ENCODE data around the gene RING1. TPM values are rescaled to one million over a fixed set of nuclear protein-coding genes. Genes with fewer than 3 reads are reported as not detected.

RING1 gene
- total and polyA plus RNA-seq, 2 experiments from 2014 or later: 6.4 to 16.0 TPM

DNA sequence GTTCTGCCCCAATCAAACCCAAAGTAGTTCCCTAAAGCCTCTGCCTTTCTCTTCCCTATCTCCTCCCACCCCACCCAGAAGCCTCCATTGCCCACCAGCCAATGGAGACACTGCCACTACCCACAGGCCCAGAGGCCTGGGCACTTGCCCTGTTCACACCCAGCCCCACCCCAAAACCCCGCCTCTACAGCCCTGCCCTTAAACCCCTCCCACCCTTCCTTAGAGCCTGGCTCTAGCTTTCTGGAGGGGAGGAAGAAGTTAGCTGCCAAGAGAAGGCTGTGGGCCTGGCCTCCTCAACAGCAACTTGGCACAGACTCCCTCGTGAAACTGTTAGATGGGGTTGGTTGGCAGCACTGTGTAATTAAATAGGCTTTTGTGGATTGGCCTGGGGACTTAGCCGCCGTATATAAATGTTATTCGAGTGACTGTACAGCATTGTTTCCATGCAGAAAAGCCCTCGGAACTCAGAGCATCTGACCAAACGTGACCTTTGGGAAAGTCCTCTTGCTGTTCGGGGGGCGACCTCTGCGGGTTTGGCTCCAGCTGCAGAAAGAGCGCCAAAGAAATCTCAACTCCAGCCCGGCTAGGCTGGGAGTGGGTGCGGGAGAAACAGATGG, 47.5 kb upstream of the RING1 start:
- DNase-seq (ENCODE audit: low spot score): peak; percentile 61
- peak; percentile 72 for ATAC-seq
- H3K79me2 ChIP-seq (replicated peaks; ENCODE audit: insufficient read depth): no peaks in the 10 kb centered on the region
- TF ChIP-seq ZNF114 (CRISPR knock-in tag; IDR thresholded peaks at IDR 0.05): no peak
- no peak for TF ChIP-seq EZH2phosphoT487 (IDR thresholded peaks at IDR 0.05; ENCODE audit: unreplicated experiment)
- TF ChIP-seq STAT1 (IDR thresholded peaks at IDR 0.05; ENCODE audit: unreplicated experiment): no peak
- TF ChIP-seq, protein P1, sequence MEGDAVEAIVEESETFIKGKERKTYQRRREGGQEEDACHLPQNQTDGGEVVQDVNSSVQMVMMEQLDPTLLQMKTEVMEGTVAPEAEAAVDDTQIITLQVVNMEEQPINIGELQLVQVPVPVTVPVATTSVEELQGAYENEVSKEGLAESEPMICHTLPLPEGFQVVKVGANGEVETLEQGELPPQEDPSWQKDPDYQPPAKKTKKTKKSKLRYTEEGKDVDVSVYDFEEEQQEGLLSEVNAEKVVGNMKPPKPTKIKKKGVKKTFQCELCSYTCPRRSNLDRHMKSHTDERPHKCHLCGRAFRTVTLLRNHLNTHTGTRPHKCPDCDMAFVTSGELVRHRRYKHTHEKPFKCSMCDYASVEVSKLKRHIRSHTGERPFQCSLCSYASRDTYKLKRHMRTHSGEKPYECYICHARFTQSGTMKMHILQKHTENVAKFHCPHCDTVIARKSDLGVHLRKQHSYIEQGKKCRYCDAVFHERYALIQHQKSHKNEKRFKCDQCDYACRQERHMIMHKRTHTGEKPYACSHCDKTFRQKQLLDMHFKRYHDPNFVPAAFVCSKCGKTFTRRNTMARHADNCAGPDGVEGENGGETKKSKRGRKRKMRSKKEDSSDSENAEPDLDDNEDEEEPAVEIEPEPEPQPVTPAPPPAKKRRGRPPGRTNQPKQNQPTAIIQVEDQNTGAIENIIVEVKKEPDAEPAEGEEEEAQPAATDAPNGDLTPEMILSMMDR (conservative IDR thresholded peaks at IDR 0.05; ENCODE audit: low read depth in 2 of 2): no peak
- TF ChIP-seq, protein P2, sequence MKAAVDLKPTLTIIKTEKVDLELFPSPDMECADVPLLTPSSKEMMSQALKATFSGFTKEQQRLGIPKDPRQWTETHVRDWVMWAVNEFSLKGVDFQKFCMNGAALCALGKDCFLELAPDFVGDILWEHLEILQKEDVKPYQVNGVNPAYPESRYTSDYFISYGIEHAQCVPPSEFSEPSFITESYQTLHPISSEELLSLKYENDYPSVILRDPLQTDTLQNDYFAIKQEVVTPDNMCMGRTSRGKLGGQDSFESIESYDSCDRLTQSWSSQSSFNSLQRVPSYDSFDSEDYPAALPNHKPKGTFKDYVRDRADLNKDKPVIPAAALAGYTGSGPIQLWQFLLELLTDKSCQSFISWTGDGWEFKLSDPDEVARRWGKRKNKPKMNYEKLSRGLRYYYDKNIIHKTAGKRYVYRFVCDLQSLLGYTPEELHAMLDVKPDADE (IDR thresholded peaks at IDR 0.05): no peak
- TF ChIP-seq NANOG (IDR thresholded peaks at IDR 0.05; ENCODE audit: borderline replicate concordance): no peak
- TF ChIP-seq EZH2 (IDR thresholded peaks at IDR 0.05; ENCODE audit: low read depth, unreplicated experiment): no peak
- TF ChIP-seq ZNF331 (CRISPR knock-in tag; IDR thresholded peaks at IDR 0.05; ENCODE audit: low read depth): no peak
- TF ChIP-seq CREB1 (CRISPR knock-in tag; IDR thresholded peaks at IDR 0.05; ENCODE audit: low read depth): no peak
- TF ChIP-seq, protein P3, sequence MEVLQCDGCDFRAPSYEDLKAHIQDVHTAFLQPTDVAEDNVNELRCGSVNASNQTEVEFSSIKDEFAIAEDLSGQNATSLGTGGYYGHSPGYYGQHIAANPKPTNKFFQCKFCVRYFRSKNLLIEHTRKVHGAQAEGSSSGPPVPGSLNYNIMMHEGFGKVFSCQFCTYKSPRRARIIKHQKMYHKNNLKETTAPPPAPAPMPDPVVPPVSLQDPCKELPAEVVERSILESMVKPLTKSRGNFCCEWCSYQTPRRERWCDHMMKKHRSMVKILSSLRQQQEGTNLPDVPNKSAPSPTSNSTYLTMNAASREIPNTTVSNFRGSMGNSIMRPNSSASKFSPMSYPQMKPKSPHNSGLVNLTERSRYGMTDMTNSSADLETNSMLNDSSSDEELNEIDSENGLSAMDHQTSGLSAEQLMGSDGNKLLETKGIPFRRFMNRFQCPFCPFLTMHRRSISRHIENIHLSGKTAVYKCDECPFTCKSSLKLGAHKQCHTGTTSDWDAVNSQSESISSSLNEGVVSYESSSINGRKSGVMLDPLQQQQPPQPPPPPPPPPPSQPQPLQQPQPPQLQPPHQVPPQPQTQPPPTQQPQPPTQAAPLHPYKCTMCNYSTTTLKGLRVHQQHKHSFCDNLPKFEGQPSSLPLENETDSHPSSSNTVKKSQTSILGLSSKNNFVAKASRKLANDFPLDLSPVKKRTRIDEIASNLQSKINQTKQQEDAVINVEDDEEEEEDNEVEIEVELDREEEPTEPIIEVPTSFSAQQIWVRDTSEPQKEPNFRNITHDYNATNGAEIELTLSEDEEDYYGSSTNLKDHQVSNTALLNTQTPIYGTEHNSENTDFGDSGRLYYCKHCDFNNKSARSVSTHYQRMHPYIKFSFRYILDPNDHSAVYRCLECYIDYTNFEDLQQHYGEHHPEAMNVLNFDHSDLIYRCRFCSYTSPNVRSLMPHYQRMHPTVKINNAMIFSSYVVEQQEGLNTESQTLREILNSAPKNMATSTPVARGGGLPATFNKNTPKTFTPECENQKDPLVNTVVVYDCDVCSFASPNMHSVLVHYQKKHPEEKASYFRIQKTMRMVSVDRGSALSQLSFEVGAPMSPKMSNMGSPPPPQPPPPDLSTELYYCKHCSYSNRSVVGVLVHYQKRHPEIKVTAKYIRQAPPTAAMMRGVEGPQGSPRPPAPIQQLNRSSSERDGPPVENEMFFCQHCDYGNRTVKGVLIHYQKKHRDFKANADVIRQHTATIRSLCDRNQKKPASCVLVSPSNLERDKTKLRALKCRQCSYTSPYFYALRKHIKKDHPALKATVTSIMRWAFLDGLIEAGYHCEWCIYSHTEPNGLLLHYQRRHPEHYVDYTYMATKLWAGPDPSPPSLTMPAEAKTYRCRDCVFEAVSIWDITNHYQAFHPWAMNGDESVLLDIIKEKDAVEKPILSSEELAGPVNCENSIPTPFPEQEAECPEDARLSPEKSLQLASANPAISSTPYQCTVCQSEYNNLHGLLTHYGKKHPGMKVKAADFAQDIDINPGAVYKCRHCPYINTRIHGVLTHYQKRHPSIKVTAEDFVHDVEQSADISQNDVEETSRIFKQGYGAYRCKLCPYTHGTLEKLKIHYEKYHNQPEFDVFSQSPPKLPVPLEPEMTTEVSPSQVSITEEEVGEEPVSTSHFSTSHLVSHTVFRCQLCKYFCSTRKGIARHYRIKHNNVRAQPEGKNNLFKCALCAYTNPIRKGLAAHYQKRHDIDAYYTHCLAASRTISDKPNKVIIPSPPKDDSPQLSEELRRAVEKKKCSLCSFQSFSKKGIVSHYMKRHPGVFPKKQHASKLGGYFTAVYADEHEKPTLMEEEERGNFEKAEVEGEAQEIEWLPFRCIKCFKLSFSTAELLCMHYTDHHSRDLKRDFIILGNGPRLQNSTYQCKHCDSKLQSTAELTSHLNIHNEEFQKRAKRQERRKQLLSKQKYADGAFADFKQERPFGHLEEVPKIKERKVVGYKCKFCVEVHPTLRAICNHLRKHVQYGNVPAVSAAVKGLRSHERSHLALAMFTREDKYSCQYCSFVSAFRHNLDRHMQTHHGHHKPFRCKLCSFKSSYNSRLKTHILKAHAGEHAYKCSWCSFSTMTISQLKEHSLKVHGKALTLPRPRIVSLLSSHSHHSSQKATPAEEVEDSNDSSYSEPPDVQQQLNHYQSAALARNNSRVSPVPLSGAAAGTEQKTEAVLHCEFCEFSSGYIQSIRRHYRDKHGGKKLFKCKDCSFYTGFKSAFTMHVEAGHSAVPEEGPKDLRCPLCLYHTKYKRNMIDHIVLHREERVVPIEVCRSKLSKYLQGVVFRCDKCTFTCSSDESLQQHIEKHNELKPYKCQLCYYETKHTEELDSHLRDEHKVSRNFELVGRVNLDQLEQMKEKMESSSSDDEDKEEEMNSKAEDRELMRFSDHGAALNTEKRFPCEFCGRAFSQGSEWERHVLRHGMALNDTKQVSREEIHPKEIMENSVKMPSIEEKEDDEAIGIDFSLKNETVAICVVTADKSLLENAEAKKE (CRISPR knock-in tag; IDR thresholded peaks at IDR 0.05): no peak
- TF ChIP-seq POLR2AphosphoS5 (IDR thresholded peaks at IDR 0.05; ENCODE audit: low read depth): no peak
- H2AFZ ChIP-seq: peak overlapping the region; percentile 87; the same call in 1 of the 2 replicates
- peaks cover 15% of the 10 kb centered on the region for H3K27me3 ChIP-seq (ENCODE audit: insufficient read depth)
- H3K9me2 ChIP-seq (ENCODE audit: insufficient read depth): no peaks in the 10 kb centered on the region
- H3K4me1 ChIP-seq (ENCODE audit: insufficient read depth): peaks cover 12% of the 10 kb centered on the region
- H4K20me1 ChIP-seq (replicated peaks; ENCODE audit: insufficient read depth): no peaks in the 10 kb centered on the region
- H3F3A ChIP-seq (replicated peaks; ENCODE audit: low read depth): 0 out of 2 replicates have a peak, but pooled peaks cover 3% of the 10 kb centered on the region
- H3K27ac ChIP-seq (ENCODE audit: low read depth): no peak overlapping the region
- Mint-ChIP-seq H3K27ac (no peak overlapping the region), H3K36me3 (ENCODE audit: low read depth) (no peaks in the 10 kb centered on the region), H3K4me1 (peaks cover 18% of the 10 kb centered on the region), H3K9me3 (no peaks in the 10 kb centered on the region), H3K27me3 (ENCODE audit: insufficient read depth, low read depth, poor library complexity) (peaks cover 24% of the 10 kb centered on the region), H3K4me3 (peak overlapping the region; percentile 84)
- H3K4me2 ChIP-seq: peak overlapping the region; percentile 81
- no peaks in the 10 kb centered on the region for H3K36me3 ChIP-seq (ENCODE audit: insufficient read depth)
- peak overlapping the region; percentile 75 for H3K4me3 ChIP-seq

Data from GM23338 (cell line).